EH (cell line): ENCODE data around the gene STK32B.
A peak's percentile ranks its signal among the peaks of the same experiment; 100 is the strongest.

ENCODE experiments used
- DNase-seq: peaks from one replicate; pipeline ENCODE4 v3.0.0-alpha.2; 2015; ENCODE audit warnings: low read depth

STK32B gene

GRCh38 chr4:5446595-5447226, 395.4 kb downstream of the STK32B start:
- DNase-seq: no peak

GRCh38 chr4:5447755-5448154, 396.5 kb downstream of the STK32B start:
- DNase-seq: no peak

- DNase-seq: peak; percentile 14
Measured at GRCh38 chr4:5448221-5448620, 396.9 kb downstream of the STK32B start.

- DNase-seq: no peak
Measured at GRCh38 chr4:5451243-5451642, 400.0 kb downstream of the STK32B start.

- DNase-seq: no peak
Measured at GRCh38 chr4:5452156-5452555, 400.9 kb downstream of the STK32B start.

GRCh38 chr4:5455003-5455585, 403.8 kb downstream of the STK32B start:
- no peak for DNase-seq

GRCh38 chr4:5456296-5456845, 405.1 kb downstream of the STK32B start:
- DNase-seq: no peak

- no peak for DNase-seq
Measured at GRCh38 chr4:5458676-5459075, 407.4 kb downstream of the STK32B start.

GRCh38 chr4:5459236-5459635, 408.0 kb downstream of the STK32B start:
- DNase-seq: no peak

- DNase-seq: peak; percentile 47
Measured at GRCh38 chr4:5460106-5460801, 409.0 kb downstream of the STK32B start.

- DNase-seq: no peak
Measured at GRCh38 chr4:5461477-5461876, 410.2 kb downstream of the STK32B start.

GRCh38 chr4:5462254-5462835, 411.1 kb downstream of the STK32B start:
- no peak for DNase-seq

GRCh38 chr4:5462896-5463295, 411.6 kb downstream of the STK32B start:
- DNase-seq: no peak

- DNase-seq: no peak
Measured at GRCh38 chr4:5463361-5463760, 412.1 kb downstream of the STK32B start.

GRCh38 chr4:5463936-5464650, 412.8 kb downstream of the STK32B start:
- DNase-seq: no peak

- no peak for DNase-seq
Measured at GRCh38 chr4:5465529-5465928, 414.2 kb downstream of the STK32B start.

- no peak for DNase-seq
Measured at GRCh38 chr4:5465956-5466355, 414.7 kb downstream of the STK32B start.

- no peak for DNase-seq
Measured at GRCh38 chr4:5467111-5467510, 415.8 kb downstream of the STK32B start.

GRCh38 chr4:5469151-5469775, 418.0 kb downstream of the STK32B start:
- DNase-seq: no peak

- DNase-seq: no peak
Measured at GRCh38 chr4:5469861-5470260, 418.6 kb downstream of the STK32B start.

- peak; percentile 43 for DNase-seq
Measured at GRCh38 chr4:5470318-5471198, 419.3 kb downstream of the STK32B start.
